Activated CD8-positive, alpha-beta T cell treated with anti-CD3 and anti-CD28 coated beads, Interleukin-2, amount 10 ng/mL, durations not matched to agents 7 days and 5 days (primary cell): ENCODE measurements around the gene RHOT2. TPM values are rescaled to one million over a fixed set of nuclear protein-coding genes. Genes with fewer than 3 reads are reported as not detected.
"Not testable (repeated sequence)": the region's sequence is repeated elsewhere in the genome, so short reads cannot be mapped to it uniquely, and the experiment has no call there.

Experiments
- ATAC-seq: fragments of 150-1000 bp; cut with Tn5 transposase; one replicate; pipeline ENCODE4 v1.10.0; 2021; ENCODE audit warnings: moderate library complexity
- CTCF ChIA-PET: fragments of 350-600 bp; sonication (Branson Sonifier 250); formaldehyde crosslinking; loops from one replicate; lab custom pipeline; 2021; ENCODE audit warnings: antibody characterized with exemption; lab: Charles Lee
- POLR2A ChIA-PET: fragments of 350-600 bp; sonication (Branson Sonifier 250); formaldehyde crosslinking; loops from one replicate; lab custom pipeline; 2021; ENCODE audit warnings: antibody characterized with exemption; lab: Charles Lee
- DNase-seq: peaks from one replicate; pipeline ENCODE4 v3.0.0-alpha.2; 2020
- H3K27ac Mint-ChIP-seq: one replicate; pipeline ENCODE4 v1.8.0; 2021; ENCODE audit warnings: mild to moderate bottlenecking, mixed read lengths
- H3K27me3 Mint-ChIP-seq: one replicate; pipeline ENCODE4 v1.8.0; 2021; ENCODE audit warnings: low read depth, mixed read lengths
- H3K36me3 Mint-ChIP-seq: one replicate; pipeline ENCODE4 v1.8.0; 2021; ENCODE audit warnings: low read depth, mixed read lengths
- H3K4me1 Mint-ChIP-seq: one replicate; pipeline ENCODE4 v1.8.0; 2021; ENCODE audit warnings: low read depth, mixed read lengths
- H3K4me3 Mint-ChIP-seq: one replicate; pipeline ENCODE4 v1.8.0; 2021; ENCODE audit warnings: mild to moderate bottlenecking, mixed read lengths
- H3K9me3 Mint-ChIP-seq: one replicate; pipeline ENCODE4 v1.8.0; 2022; ENCODE audit warnings: mixed read lengths; ENCODE audit not compliant: insufficient read depth
- total RNA-seq, 2 experiments: library from RNA; stranded (reverse); gene quantifications; one replicate each; pipeline ENCODE4 v1.2.3, GENCODE V29; 2021

Gene RHOT2
- total RNA-seq, 2 experiments from 2014 or later, result 135 to 139 TPM

DNA sequence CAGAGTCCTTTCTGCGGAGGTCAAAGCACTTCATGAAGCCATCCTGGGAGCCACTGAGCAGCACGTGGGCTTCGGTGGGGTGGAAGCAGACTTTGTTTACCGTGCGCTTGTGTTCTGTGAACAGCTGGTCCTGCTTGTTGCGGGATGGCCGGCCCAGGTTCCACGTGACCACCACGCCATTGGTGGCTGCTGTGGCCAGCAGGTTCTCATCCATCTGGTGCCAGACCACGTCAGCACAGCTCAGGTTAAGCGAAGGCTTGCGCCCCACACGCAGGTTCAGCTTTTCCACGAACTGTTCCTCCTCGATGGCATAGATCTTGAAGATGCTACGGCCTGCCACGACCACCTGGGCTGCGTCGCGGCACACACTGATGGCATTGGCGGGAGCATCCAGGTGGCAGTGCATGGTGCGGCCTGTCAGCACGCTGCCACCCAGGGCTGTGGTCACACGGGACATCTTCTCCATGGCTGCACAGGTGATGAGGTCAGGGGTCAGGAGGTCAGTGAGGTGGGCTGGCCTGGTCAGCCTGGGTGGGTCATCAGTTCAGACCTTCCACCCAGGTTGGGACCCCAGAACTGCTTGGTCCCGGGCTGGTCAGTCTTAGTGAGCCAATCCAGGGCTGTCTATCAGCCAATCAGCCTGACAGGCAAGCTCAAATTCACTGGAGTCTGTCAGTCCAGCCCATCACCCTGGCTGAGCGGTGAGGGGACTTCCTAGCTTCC lies 21.4 kb downstream of the RHOT2 start:
- ATAC-seq (no peak), DNase-seq (no peak)
- ChIA-PET CTCF (interaction anchor here (0.9 to 1.6 kb wide), 3 partner anchors 9 to 95 kb away, joined by 3 to 9 read pairs (median 3); partner anchors contain the start of gene STUB1), POLR2A (interaction anchor here (0.6 to 2.0 kb wide), 10 partner anchors 8 to 1377 kb away, joined by 3 to 15 read pairs (median 5); partner anchors contain the start of genes ANTKMT, RHBDL1, RHOT2 and STUB1)
- H3K9me3 Mint-ChIP-seq, result no peaks in the 10 kb centered on the region
- peak overlapping the region; percentile 87 for H3K27ac Mint-ChIP-seq
- H3K27me3 Mint-ChIP-seq, result peaks cover 12% of the 10 kb centered on the region
- H3K4me3 Mint-ChIP-seq, result peak overlapping the region; percentile 83
- H3K4me1 Mint-ChIP-seq, result peaks cover 38% of the 10 kb centered on the region
- peaks cover 4% of the 10 kb centered on the region for H3K36me3 Mint-ChIP-seq

DNA sequence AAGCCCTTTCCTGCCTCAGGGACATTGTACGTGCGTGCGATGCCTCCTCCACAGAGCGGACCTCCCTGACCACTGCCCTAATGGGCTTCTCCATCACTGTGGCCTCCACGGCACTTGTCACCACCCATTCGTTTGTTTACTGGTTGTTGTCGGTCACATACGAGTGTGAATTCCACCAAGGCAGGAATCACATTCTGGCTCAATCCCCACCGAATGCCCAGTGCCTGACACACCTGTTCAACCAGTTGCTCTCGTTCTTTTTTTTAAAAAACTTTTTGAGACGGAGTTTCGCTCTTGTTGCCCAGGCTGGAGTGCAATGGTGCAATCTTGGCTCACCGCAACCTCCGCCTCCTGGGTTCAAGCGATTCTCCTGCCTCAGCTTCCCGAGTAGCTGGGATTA lies 23.3 kb downstream of the RHOT2 start:
- POLR2A ChIA-PET, CTCF ChIA-PET, ATAC-seq, H3K36me3 Mint-ChIP-seq, H3K9me3 Mint-ChIP-seq, H3K27ac Mint-ChIP-seq, DNase-seq: not testable (repeated sequence)
- Mint-ChIP-seq H3K27me3 (peaks cover 20% of the 10 kb centered on the region), H3K4me1 (peaks cover 38% of the 10 kb centered on the region), H3K4me3 (peak overlapping the region; percentile 83)

DNA sequence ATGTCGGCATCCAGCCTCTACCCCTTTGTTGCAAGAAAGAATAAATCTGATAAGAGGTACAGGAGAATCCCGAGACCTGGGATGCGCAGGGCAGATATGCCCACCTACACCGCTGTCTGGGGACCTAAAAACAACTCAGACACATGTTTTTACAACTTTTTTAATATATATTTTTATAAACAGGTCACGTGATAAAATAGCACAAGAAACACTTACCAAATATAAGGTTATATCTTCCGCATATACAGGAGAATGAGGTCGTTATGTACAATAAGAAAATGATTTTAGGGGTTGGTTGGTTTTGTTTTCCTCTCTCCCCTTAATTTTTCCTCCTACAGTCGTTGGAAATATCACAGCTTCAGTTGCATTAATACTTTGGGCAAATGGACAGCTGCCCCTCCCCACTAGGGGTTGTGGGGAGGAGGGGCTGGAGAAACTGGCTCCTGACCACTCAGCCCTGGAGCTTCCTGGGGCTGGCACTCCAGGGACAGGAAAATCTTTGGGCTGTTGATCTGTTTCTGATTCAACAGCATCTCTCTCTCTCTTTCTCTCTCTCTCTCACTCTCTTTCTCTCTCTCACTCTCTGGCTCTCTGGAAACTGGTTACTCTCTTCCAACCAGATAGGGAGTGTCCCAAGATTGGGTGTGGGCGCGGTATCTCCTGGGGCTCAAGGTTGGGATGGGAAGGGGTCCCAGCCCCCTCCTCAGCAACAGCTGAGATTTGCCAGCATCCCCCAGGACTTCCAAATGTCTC lies 24.6 kb downstream of the RHOT2 start:
- no peak overlapping the region for H3K27ac Mint-ChIP-seq
- CTCF ChIA-PET, result no interaction called here
- no peaks in the 10 kb centered on the region for H3K36me3 Mint-ChIP-seq
- DNase-seq (no peak), ATAC-seq (no peak)
- no peaks in the 10 kb centered on the region for H3K9me3 Mint-ChIP-seq
- POLR2A ChIA-PET, result no interaction called here
- H3K27me3 Mint-ChIP-seq, result peaks cover 20% of the 10 kb centered on the region
- H3K4me3 Mint-ChIP-seq, result no peak overlapping the region
- H3K4me1 Mint-ChIP-seq, result peaks cover 40% of the 10 kb centered on the region

DNA sequence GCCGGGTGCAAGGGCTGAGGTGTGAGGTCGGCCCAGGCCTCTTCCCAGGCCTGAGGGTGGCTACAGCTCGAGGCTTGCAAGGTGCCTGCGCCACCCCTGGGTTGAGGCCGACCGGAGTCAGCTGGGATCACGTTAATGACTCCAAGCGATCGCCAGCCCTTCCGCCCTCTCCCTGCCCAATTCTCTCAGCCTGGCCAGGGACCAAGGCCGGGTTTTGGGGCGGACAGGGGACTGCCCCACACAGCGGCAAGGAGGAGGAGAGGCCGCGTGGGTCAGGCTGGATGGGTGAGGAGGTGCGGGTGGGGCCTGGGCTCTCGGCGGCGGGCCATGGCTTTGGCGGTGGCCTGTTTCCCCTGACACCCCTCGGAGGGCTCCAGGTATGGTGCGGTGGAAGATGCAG lies 25.4 kb downstream of the RHOT2 start:
- POLR2A ChIA-PET, result no interaction called here
- H3K4me3 Mint-ChIP-seq, result no peak overlapping the region
- CTCF ChIA-PET, result no interaction called here

DNA sequence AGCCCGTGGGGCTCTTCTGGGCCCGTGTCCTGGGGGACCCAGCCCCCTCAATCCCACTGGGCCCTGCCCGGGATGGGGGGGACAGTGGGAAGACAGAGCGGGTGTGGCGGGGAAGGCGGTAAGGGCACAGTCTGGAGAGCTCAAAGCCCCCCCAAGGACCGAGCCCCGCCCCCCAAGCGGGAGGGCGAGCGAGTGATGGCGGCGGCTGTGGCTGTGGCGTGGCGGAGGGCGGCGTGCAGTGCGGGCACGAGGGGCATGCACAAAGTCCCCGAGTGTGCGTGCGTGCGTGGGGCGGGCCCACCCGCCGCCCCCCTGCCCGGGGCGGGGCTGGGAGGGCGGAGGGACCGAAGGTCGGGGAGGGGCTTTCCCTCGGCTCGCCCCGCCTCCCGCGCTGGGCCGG lies 25.8 kb downstream of the RHOT2 start:
- ATAC-seq (no peak), DNase-seq (no peak)
- H3K4me1 Mint-ChIP-seq, result peaks cover 37% of the 10 kb centered on the region
- ChIA-PET CTCF (no interaction called here), POLR2A (no interaction called here)
- H3K9me3 Mint-ChIP-seq, result no peaks in the 10 kb centered on the region
- H3K4me3 Mint-ChIP-seq, result no peak overlapping the region
- no peak overlapping the region for H3K27ac Mint-ChIP-seq
- no peaks in the 10 kb centered on the region for H3K36me3 Mint-ChIP-seq
- H3K27me3 Mint-ChIP-seq, result peaks cover 20% of the 10 kb centered on the region

More for the DNA sequence above, 25.4 kb downstream of the RHOT2 start:
- DNase-seq (no peak), ATAC-seq (no peak)
- no peaks in the 10 kb centered on the region for H3K9me3 Mint-ChIP-seq
- H3K27ac Mint-ChIP-seq, result no peak overlapping the region
- H3K36me3 Mint-ChIP-seq, result no peaks in the 10 kb centered on the region
- peaks cover 20% of the 10 kb centered on the region for H3K27me3 Mint-ChIP-seq
- H3K4me1 Mint-ChIP-seq, result peaks cover 40% of the 10 kb centered on the region

DNA sequence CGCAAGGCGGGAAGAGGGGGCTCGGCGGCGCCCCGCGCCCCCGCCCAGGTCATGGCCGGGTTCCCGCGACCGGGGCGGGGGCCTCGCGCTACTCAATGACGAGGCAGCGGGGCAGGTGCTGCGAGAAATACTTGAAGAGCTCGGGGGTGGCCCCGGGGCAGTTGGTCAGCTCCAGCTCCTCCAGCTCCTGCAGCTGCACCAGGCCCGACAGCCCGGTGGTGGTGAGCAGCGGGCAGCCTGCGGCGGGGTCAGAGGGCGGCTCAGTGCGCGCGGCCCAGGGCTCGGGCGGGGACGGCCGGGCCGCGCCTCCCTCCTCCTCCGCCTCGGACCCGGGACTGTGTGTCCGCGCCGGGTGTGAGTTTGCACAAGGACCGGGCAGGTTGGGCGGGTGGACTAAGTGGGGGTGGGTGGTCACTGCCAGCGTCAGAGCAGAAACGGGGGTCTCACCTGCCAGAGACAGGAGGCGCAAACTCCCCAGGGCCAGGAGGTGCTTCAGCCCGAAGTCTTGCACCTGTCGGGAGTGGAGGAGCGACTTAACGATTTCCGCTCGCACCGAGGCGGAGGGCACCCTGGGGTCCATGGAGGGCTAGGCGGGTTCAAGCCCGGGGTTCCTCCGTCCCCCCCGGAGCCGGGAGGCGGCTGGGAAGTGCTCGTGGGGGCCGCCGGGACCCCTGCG lies 26.4 kb downstream of the RHOT2 start:
- H3K27me3 Mint-ChIP-seq, result peaks cover 21% of the 10 kb centered on the region
- H3K4me1 Mint-ChIP-seq, result peaks cover 37% of the 10 kb centered on the region
- no peak overlapping the region for H3K27ac Mint-ChIP-seq
- DNase-seq, result no peak
- H3K9me3 Mint-ChIP-seq, result no peaks in the 10 kb centered on the region
- ChIA-PET CTCF (interaction anchor here (1.5 to 1.9 kb wide), 2 partner anchors 18 to 26 kb away, joined by 5 to 6 read pairs; no protein-coding TSS in a partner anchor), POLR2A (no interaction called here)
- peak overlapping the region; percentile 56 for H3K4me3 Mint-ChIP-seq
- no peak for ATAC-seq
- H3K36me3 Mint-ChIP-seq, result no peaks in the 10 kb centered on the region

DNA sequence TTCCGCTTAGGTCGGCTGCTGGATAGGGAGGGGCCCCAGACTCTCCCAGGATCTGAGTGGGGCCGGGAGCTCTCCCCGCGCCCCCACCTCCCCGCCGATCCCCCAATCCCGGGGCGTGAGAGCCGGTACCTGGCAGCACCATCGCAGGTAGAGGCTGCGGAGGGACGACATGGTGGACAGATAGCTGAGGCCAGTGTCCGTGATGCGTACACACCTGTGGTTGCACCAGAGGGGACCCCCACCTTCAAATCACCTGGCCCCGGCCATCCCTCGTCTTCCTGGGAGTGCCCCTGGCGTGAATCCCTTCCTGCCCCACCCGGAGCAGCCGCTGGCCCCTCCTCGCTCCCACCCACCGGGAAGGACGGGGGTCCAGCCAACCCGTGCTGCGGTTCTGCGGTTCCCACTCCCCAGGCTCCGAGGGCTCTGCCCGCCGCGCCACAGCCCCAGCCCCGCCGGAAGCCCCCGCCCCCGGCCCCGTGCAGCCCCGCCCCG lies 27.0 kb downstream of the RHOT2 start:
- no peak overlapping the region for H3K27ac Mint-ChIP-seq
- CTCF ChIA-PET, result interaction anchor here (1.0 to 1.9 kb wide), 4 partner anchors 17 to 109 kb away, joined by 3 to 6 read pairs (median 5); no protein-coding TSS in a partner anchor
- POLR2A ChIA-PET, result interaction anchor here (0.6 to 1.0 kb wide), 3 partner anchors 9 to 26 kb away, joined by 3 to 4 read pairs (median 3); partner anchors contain the start of gene ANTKMT
- H3K27me3 Mint-ChIP-seq, result peaks cover 23% of the 10 kb centered on the region
- no peak for ATAC-seq
- H3K9me3 Mint-ChIP-seq, result no peaks in the 10 kb centered on the region
- no peaks in the 10 kb centered on the region for H3K36me3 Mint-ChIP-seq
- peak overlapping the region; percentile 22 for H3K4me3 Mint-ChIP-seq
- peaks cover 36% of the 10 kb centered on the region for H3K4me1 Mint-ChIP-seq
- DNase-seq, result no peak

DNA sequence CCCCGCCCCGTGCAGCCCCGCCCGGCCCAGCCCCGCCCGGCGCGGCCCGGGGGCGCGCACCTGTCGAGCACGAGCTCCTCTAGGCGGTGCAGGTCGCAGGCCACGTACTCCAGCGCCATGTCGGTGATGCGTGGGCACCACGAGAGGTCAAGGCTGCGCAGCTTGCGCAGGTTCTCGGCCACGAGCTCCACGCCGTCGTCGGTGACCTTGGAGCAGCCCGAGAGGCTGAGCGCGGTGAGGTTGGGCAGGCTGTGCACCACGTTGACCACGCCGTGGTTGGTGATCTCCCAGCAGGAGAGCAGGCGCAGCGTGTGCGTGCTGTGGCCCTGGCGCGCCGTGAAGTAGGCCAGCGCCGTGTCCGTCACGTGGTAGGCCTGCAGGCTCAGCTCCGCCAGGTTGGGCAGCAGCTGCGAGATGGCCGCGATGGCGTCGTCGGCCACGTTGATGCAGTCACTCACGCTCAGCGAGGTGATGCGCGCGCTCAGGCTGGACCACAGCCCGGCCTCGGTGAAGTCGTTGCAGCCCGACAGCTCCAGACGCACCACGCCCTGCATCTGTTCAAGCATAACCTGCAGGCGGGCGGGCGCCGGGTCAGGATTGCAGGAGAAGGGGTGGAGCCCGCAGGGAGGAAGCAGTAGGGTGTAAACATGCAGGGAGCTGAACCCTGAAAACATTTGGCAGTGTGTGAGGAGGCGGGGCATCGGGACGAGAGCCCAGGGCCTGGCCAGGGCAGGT lies 27.6 kb downstream of the RHOT2 start:
- Mint-ChIP-seq H3K4me1 (peaks cover 35% of the 10 kb centered on the region), H3K4me3 (peak overlapping the region; percentile 76), H3K9me3 (no peaks in the 10 kb centered on the region), H3K36me3 (no peaks in the 10 kb centered on the region), H3K27ac (peak overlapping the region; percentile 78), H3K27me3 (peaks cover 26% of the 10 kb centered on the region)
- ChIA-PET CTCF (interaction anchor here (0.9 to 1.9 kb wide), 5 partner anchors 17 to 108 kb away, joined by 3 to 6 read pairs (median 5); partner anchors contain the start of gene RHOT2), POLR2A (interaction anchor here (0.6 to 1.0 kb wide), 5 partner anchors 8 to 52 kb away, joined by 3 to 4 read pairs (median 4); partner anchors contain the start of gene ANTKMT)
- DNase-seq (peak; percentile 69), ATAC-seq (peak; percentile 81)

DNA sequence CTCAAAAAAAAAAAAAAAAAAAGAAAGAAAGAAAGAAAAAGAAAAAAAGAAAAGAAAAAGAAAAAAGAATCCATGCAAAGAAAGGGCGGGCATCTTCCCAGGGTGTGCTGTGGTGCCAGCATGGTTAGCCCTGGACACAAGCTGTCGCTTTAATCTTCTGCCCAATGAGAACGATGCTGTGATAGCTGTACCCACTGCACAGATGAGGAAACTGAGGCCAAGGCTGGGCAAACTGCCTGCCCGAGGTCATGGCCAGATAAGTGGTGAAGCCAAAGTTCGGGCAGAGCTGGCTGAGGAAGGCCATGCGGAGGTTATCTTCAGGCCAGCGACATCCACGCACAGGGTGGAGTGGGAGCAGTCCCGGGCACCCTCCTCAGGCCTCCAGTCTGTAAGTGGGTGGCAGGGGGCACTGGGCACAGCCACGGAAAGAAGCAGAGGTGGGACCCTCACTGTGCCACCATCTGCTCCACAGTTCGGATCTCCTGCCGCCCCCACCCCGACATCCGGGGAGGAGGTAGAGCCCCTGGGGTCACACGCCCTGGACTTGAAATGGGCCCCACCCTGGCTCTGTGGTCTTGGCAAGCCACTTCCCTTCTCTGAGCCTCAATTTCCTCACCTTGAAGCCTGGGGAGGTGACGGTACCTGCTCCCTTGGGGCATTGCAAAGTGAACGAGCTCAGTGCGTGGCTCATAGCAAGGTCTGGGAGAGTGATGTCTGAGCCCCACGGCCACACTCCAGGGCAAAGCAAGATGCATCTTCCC lies 31.2 kb downstream of the RHOT2 start:
- Mint-ChIP-seq H3K4me3 (peak overlapping the region; percentile 15), H3K27me3 (peaks cover 38% of the 10 kb centered on the region), H3K4me1 (peaks cover 24% of the 10 kb centered on the region), H3K27ac (no peak overlapping the region), H3K36me3 (no peaks in the 10 kb centered on the region), H3K9me3 (no peaks in the 10 kb centered on the region)
- ChIA-PET POLR2A (no interaction called here), CTCF (no interaction called here)
- DNase-seq, result peak; percentile 56
- ATAC-seq, result no peak
